ENCODE results near the gene RNF39.

RNF39 gene

DNA sequence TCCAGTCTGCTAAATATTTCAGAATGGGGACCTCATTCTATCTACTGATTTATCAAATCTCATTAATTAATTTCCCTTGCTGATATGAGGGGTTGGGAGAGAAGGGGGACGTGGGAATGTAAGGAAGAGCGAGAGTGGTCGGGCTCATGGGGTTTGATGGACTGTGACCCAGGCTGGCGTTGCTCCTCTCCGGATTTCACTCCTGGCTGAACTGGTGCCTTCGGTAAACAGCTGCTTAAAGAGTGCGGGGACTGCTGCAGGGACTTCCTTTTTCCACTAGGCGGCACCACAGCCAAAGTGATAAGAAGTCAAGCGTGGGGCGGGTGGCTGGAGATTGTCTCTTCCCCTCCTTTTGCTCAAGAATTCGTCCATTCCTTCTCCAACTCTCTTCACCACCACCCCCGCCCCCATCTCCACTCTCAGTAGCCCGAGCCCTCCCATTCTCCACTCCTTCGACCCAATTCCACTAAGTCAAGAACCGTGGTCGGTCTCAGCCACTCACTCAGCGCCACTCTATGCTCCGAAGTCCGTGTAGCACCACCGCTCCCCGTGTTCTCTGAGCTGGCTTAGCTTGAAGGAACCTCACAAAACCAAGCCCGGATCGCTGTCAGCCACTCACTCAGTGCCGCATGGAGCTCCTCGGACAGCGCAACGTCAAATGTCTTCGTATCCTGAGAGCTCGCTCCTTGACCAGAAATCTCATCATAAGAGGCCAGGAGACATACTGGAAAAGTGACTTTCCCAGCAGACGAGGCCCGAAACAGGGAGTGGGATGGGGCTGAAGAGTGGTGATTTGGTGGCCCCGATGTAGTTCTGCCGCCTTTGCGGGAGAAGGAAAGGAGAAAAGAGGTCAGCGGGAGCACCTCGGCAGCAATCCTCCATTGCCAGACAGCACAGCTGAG is 27.7 kb upstream of the RNF39 start:
- peak; percentile 86 for ATAC-seq
- TF ChIP-seq SNAI2 (CRISPR knock-in tag; IDR thresholded peaks at IDR 0.05) (no peak), RARB (CRISPR knock-in tag; IDR thresholded peaks at IDR 0.05) (no peak), BACH2 (CRISPR knock-in tag; IDR thresholded peaks at IDR 0.05; ENCODE audit: borderline replicate concordance) (no peak), PPARA (CRISPR knock-in tag; IDR thresholded peaks at IDR 0.05; ENCODE audit: borderline replicate concordance) (no peak), GLIS3 (CRISPR knock-in tag; IDR thresholded peaks at IDR 0.05) (no peak), ARNTL (CRISPR knock-in tag; IDR thresholded peaks at IDR 0.05; ENCODE audit: borderline replicate concordance, low read depth) (no peak), TCF4 (CRISPR knock-in tag; IDR thresholded peaks at IDR 0.05; ENCODE audit: borderline replicate concordance) (no peak), TOX (CRISPR knock-in tag; IDR thresholded peaks at IDR 0.05; ENCODE audit: borderline replicate concordance) (no peak), ZNF565 (CRISPR knock-in tag; conservative IDR thresholded peaks at IDR 0.05; ENCODE audit: low read depth) (no peak), ZNF8 (CRISPR knock-in tag; IDR thresholded peaks at IDR 0.05) (no peak), ZNF70 (CRISPR knock-in tag; IDR thresholded peaks at IDR 0.05) (no peak), ESRRG (CRISPR knock-in tag; IDR thresholded peaks at IDR 0.05) (no peak), ZFP30 (CRISPR knock-in tag; IDR thresholded peaks at IDR 0.05) (no peak)
- TF ChIP-seq, protein P1, sequence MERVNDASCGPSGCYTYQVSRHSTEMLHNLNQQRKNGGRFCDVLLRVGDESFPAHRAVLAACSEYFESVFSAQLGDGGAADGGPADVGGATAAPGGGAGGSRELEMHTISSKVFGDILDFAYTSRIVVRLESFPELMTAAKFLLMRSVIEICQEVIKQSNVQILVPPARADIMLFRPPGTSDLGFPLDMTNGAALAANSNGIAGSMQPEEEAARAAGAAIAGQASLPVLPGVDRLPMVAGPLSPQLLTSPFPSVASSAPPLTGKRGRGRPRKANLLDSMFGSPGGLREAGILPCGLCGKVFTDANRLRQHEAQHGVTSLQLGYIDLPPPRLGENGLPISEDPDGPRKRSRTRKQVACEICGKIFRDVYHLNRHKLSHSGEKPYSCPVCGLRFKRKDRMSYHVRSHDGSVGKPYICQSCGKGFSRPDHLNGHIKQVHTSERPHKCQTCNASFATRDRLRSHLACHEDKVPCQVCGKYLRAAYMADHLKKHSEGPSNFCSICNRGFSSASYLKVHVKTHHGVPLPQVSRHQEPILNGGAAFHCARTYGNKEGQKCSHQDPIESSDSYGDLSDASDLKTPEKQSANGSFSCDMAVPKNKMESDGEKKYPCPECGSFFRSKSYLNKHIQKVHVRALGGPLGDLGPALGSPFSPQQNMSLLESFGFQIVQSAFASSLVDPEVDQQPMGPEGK (CRISPR knock-in tag; IDR thresholded peaks at IDR 0.05; ENCODE audit: borderline replicate concordance): no peak
- TF ChIP-seq, protein P2, sequence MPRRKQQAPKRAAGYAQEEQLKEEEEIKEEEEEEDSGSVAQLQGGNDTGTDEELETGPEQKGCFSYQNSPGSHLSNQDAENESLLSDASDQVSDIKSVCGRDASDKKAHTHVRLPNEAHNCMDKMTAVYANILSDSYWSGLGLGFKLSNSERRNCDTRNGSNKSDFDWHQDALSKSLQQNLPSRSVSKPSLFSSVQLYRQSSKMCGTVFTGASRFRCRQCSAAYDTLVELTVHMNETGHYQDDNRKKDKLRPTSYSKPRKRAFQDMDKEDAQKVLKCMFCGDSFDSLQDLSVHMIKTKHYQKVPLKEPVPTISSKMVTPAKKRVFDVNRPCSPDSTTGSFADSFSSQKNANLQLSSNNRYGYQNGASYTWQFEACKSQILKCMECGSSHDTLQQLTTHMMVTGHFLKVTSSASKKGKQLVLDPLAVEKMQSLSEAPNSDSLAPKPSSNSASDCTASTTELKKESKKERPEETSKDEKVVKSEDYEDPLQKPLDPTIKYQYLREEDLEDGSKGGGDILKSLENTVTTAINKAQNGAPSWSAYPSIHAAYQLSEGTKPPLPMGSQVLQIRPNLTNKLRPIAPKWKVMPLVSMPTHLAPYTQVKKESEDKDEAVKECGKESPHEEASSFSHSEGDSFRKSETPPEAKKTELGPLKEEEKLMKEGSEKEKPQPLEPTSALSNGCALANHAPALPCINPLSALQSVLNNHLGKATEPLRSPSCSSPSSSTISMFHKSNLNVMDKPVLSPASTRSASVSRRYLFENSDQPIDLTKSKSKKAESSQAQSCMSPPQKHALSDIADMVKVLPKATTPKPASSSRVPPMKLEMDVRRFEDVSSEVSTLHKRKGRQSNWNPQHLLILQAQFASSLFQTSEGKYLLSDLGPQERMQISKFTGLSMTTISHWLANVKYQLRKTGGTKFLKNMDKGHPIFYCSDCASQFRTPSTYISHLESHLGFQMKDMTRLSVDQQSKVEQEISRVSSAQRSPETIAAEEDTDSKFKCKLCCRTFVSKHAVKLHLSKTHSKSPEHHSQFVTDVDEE (CRISPR knock-in tag; IDR thresholded peaks at IDR 0.05): no peak
- TF ChIP-seq, protein P3, sequence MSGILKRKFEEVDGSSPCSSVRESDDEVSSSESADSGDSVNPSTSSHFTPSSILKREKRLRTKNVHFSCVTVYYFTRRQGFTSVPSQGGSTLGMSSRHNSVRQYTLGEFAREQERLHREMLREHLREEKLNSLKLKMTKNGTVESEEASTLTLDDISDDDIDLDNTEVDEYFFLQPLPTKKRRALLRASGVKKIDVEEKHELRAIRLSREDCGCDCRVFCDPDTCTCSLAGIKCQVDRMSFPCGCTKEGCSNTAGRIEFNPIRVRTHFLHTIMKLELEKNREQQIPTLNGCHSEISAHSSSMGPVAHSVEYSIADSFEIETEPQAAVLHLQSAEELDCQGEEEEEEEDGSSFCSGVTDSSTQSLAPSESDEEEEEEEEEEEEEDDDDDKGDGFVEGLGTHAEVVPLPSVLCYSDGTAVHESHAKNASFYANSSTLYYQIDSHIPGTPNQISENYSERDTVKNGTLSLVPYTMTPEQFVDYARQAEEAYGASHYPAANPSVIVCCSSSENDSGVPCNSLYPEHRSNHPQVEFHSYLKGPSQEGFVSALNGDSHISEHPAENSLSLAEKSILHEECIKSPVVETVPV (CRISPR knock-in tag; IDR thresholded peaks at IDR 0.05): no peak
- TF ChIP-seq, protein P4, sequence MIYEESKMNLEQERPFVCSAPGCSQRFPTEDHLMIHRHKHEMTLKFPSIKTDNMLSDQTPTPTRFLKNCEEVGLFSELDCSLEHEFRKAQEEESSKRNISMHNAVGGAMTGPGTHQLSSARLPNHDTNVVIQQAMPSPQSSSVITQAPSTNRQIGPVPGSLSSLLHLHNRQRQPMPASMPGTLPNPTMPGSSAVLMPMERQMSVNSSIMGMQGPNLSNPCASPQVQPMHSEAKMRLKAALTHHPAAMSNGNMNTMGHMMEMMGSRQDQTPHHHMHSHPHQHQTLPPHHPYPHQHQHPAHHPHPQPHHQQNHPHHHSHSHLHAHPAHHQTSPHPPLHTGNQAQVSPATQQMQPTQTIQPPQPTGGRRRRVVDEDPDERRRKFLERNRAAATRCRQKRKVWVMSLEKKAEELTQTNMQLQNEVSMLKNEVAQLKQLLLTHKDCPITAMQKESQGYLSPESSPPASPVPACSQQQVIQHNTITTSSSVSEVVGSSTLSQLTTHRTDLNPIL (CRISPR knock-in tag; IDR thresholded peaks at IDR 0.05; ENCODE audit: low read depth): no peak

DNA sequence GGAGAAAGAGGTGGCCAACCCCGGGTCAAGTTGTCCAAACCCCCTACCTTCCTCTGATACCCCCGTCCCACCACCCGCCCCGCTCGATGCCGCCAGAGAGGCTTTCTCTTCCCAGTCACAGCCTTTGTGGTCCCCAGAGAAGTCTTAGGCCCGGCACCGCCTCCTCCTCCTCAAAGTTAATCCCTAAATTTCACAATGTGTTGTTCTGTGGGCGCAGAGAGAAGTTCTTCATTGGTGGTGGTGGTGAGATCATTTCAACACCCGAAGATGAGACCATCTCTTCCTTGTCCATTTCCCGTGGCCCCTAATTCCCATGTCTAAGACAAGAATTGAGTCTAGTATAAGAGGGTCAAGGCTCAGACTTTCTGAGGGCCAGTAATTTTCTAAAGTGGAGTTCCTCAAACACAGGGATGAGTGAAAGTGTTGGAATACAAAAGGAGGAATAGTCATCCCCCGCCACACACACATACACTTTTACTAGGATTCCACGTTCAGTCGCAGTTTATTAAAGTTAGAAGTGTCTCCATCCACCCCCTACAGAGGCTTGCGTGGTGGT is 26.9 kb upstream of the RNF39 start:
- no peak for TF ChIP-seq ZNF565 (CRISPR knock-in tag; conservative IDR thresholded peaks at IDR 0.05; ENCODE audit: low read depth)
- no peak for TF ChIP-seq ESRRG (CRISPR knock-in tag; IDR thresholded peaks at IDR 0.05)
- TF ChIP-seq ZNF8 (CRISPR knock-in tag; IDR thresholded peaks at IDR 0.05): no peak
- TF ChIP-seq GLIS3 (CRISPR knock-in tag; IDR thresholded peaks at IDR 0.05): no peak
- no peak for TF ChIP-seq ZNF70 (CRISPR knock-in tag; IDR thresholded peaks at IDR 0.05)
- TF ChIP-seq, protein P1 (CRISPR knock-in tag; IDR thresholded peaks at IDR 0.05; ENCODE audit: borderline replicate concordance): no peak
- TF ChIP-seq SNAI2 (CRISPR knock-in tag; IDR thresholded peaks at IDR 0.05): no peak
- TF ChIP-seq ZFP30 (CRISPR knock-in tag; IDR thresholded peaks at IDR 0.05): no peak
- no peak for TF ChIP-seq RARB (CRISPR knock-in tag; IDR thresholded peaks at IDR 0.05)
- no peak for ATAC-seq
